Measurements from ENCODE around the gene AMBP. TPM values are rescaled to one million over a fixed set of nuclear protein-coding genes. Genes with fewer than 3 reads are reported as not detected.

The AMBP gene
- total RNA-seq, 2 experiments from 2014 or later = not detected

- Mint-ChIP-seq H3K27me3 (no peaks in the 10 kb centered on the region), H3K4me3 (no peak overlapping the region), H3K27ac (no peak overlapping the region), H3K9me3 (peaks cover 2% of the 10 kb centered on the region), H3K4me1 (ENCODE audit: low read depth) (no peaks in the 10 kb centered on the region), H3K36me3 (ENCODE audit: low read depth) (peaks cover 14% of the 10 kb centered on the region)
- no peak for TF ChIP-seq CTCF (IDR thresholded peaks at IDR 0.05)
- no peaks in the 10 kb centered on the region for H3K27me3 ChIP-seq (ENCODE audit: control insufficient read depth in 1 of 2, insufficient read depth in 2 of 2, low read length in 2 of 2)
- H3K4me3 ChIP-seq (ENCODE audit: low read length) = no peak overlapping the region
- DNase-seq (no peak), ATAC-seq (ENCODE audit: poor library complexity) (no peak)
- POLR2A ChIA-PET = no interaction called here
- CTCF ChIA-PET = no interaction called here
- intact Hi-C loops (cut with DNase I, micrococcal nuclease) = no loop called here
- no peaks in the 10 kb centered on the region for H3K4me1 ChIP-seq (ENCODE audit: insufficient read depth, low read length)
- no peaks in the 10 kb centered on the region for H3K36me3 ChIP-seq (ENCODE audit: insufficient read depth, low read length)
- peaks cover 9 to 13% of the 10 kb centered on the region in 2 experiments for H3K9me3 ChIP-seq (ENCODE audit: control insufficient read depth in 1 of 2, insufficient read depth in 1 of 2, low read length in 2 of 2)
- no peak overlapping the region for H3K27ac ChIP-seq (ENCODE audit: low read depth in 1 of 2, low read length in 2 of 2)
Measured at GRCh38 chr9:114027863-114028465, 50.1 kb downstream of the AMBP start.

GRCh38 chr9:114027159-114027862 lies 50.8 kb downstream of the AMBP start:
- no peak for TF ChIP-seq CTCF (IDR thresholded peaks at IDR 0.05)
- intact Hi-C loops (cut with DNase I, micrococcal nuclease) = no loop called here
- CTCF ChIA-PET = no interaction called here
- no peaks in the 10 kb centered on the region for H3K27me3 ChIP-seq (ENCODE audit: control insufficient read depth in 1 of 2, insufficient read depth in 2 of 2, low read length in 2 of 2)
- H3K36me3 Mint-ChIP-seq (ENCODE audit: low read depth) = peaks cover 14% of the 10 kb centered on the region
- H3K9me3 Mint-ChIP-seq = peaks cover 2% of the 10 kb centered on the region
- H3K27ac Mint-ChIP-seq = no peak overlapping the region
- no peaks in the 10 kb centered on the region for H3K4me1 ChIP-seq (ENCODE audit: insufficient read depth, low read length)
- no peak overlapping the region for H3K4me3 ChIP-seq (ENCODE audit: low read length)
- no peak for ATAC-seq (ENCODE audit: poor library complexity)
- H3K27ac ChIP-seq (ENCODE audit: low read depth in 1 of 2, low read length in 2 of 2) = no peak overlapping the region
- no peaks in the 10 kb centered on the region for H3K36me3 ChIP-seq (ENCODE audit: insufficient read depth, low read length)
- POLR2A ChIA-PET = no interaction called here
- no peak overlapping the region for H3K4me3 Mint-ChIP-seq
- H3K4me1 Mint-ChIP-seq (ENCODE audit: low read depth) = no peaks in the 10 kb centered on the region
- H3K9me3 ChIP-seq (ENCODE audit: control insufficient read depth in 1 of 2, insufficient read depth in 1 of 2, low read length in 2 of 2) = peaks cover 9 to 18% of the 10 kb centered on the region in 2 experiments
- no peaks in the 10 kb centered on the region for H3K27me3 Mint-ChIP-seq
- peak in 1 of 14 experiments; percentile 3 for DNase-seq

GRCh38 chr9:114026335-114026734 lies 51.8 kb downstream of the AMBP start:
- no peaks in the 10 kb centered on the region for H3K27me3 ChIP-seq (ENCODE audit: control insufficient read depth in 1 of 2, insufficient read depth in 2 of 2, low read length in 2 of 2)
- peaks cover 2% of the 10 kb centered on the region for H3K9me3 Mint-ChIP-seq
- no peaks in the 10 kb centered on the region for H3K36me3 ChIP-seq (ENCODE audit: insufficient read depth, low read length)
- no peaks in the 10 kb centered on the region for H3K4me1 Mint-ChIP-seq (ENCODE audit: low read depth)
- H3K4me1 ChIP-seq (ENCODE audit: insufficient read depth, low read length) = no peaks in the 10 kb centered on the region
- H3K9me3 ChIP-seq (ENCODE audit: control insufficient read depth in 1 of 2, insufficient read depth in 1 of 2, low read length in 2 of 2) = peaks cover 9 to 22% of the 10 kb centered on the region in 2 experiments
- no peak for TF ChIP-seq CTCF (IDR thresholded peaks at IDR 0.05)
- ChIA-PET CTCF (no interaction called here), POLR2A (no interaction called here)
- H3K4me3 ChIP-seq (ENCODE audit: low read length) = no peak overlapping the region
- no peak for ATAC-seq (ENCODE audit: poor library complexity)
- intact Hi-C loops (cut with DNase I, micrococcal nuclease) = no loop called here
- no peak overlapping the region for H3K4me3 Mint-ChIP-seq
- no peak overlapping the region for H3K27ac ChIP-seq (ENCODE audit: low read depth in 1 of 2, low read length in 2 of 2)
- H3K27me3 Mint-ChIP-seq = no peaks in the 10 kb centered on the region
- no peak overlapping the region for H3K27ac Mint-ChIP-seq
- DNase-seq = no peak
- peaks cover 14% of the 10 kb centered on the region for H3K36me3 Mint-ChIP-seq (ENCODE audit: low read depth)
